ENCODE data around the gene CITED1. TPM values are rescaled to one million over a fixed set of nuclear protein-coding genes. Genes with fewer than 3 reads are reported as not detected.

The CITED1 gene
- total and polyA plus RNA-seq, 7 donors, result 0.19 to 2.3 (median 0.78) TPM; not detected in 3

DNA sequence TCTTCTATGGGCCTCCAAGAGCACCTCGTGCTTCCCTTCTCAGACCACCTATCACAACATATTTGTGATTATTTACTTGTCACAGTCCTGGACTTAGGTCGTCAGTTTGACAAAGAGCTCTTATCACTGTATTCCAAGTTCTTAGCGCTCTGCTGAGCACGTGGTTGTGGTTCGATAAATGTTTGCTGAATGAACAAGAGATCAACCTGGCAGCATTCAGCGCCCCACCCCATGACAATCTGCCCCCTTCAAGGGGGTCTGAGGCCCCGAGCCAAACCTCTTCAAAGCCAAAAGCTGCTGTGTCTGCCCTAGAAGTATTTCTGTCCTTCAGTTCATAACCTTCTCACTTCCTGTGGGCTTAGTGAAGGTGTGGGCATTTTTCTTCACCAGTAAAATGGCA, 43.6 kb downstream of the CITED1 start:
- Histone ChIP-seq H3K27me3 (ENCODE audit: insufficient read depth in 3 of 3, low read length in 2 of 3) (no peaks in the 10 kb centered on the region), H3K36me3 (ENCODE audit: insufficient read depth in 1 of 2, low read depth in 1 of 2) (no peaks in the 10 kb centered on the region), H3K27ac (no peak overlapping the region), H3K4me3 (no peak overlapping the region), H3K9me3 (no peaks in the 10 kb centered on the region), H3K4me1 (no peaks in the 10 kb centered on the region)
- WGBS, 3 donors, result 77 to 86% (median 80%) methylated on average over 7 of the region's 7 CpGs
- DNase-seq (no peak), ATAC-seq (no peak)
- TF ChIP-seq CTCF (IDR thresholded peaks at IDR 0.05), result no peak
- intact Hi-C loops (cut with DNase I), result no loop called here

DNA sequence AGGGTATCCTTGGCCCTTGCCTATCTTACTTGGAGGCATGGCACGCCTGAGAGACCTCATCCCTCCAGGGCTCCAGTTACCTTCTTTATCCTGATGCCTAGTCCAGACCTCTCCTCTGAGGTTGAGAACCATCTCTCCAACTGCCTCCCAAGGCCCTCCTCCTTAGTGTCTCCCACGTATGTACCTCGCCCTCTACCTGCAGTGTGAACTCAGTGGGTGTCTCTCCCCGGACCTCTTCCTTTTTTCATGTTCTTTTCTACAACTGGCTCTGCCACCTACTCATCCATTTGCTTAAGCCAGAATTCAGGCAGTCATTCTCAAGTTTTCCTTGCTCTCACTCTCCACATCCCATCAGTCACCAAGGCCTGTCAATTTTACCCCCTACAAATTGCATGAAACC, 45.3 kb downstream of the CITED1 start:
- H3K4me1 ChIP-seq, result no peaks in the 10 kb centered on the region
- no peaks in the 10 kb centered on the region for H3K9me3 ChIP-seq
- no peak overlapping the region for H3K4me3 ChIP-seq
- H3K27me3 ChIP-seq (ENCODE audit: insufficient read depth in 3 of 3, low read length in 2 of 3), result peaks cover 0 to 11% (median 0%) of the 10 kb centered on the region in 3 donors
- H3K27ac ChIP-seq, result no peak overlapping the region
- intact Hi-C loops (cut with DNase I), result no loop called here
- 97 to 98% (median 98%) methylated on average over 4 of the region's 4 CpGs for WGBS, 3 donors
- ATAC-seq (no peak), DNase-seq (no peak)
- no peak for TF ChIP-seq CTCF (IDR thresholded peaks at IDR 0.05)
- H3K36me3 ChIP-seq (ENCODE audit: insufficient read depth in 1 of 2, low read depth in 1 of 2), result no peaks in the 10 kb centered on the region

- H3K36me3 ChIP-seq (ENCODE audit: insufficient read depth in 1 of 2, low read depth in 1 of 2), result no peaks in the 10 kb centered on the region
- H3K9me3 ChIP-seq, result no peaks in the 10 kb centered on the region
- DNase-seq (no peak), ATAC-seq (no peak)
- 57 to 58% (median 57%) methylated on average over 5 to 7 of the region's 7 CpGs for WGBS, 3 donors
- TF ChIP-seq CTCF (IDR thresholded peaks at IDR 0.05), result no peak
- no peaks in the 10 kb centered on the region for H3K4me1 ChIP-seq
- H3K27ac ChIP-seq, result no peak overlapping the region
- peaks cover 0 to 27% (median 0%) of the 10 kb centered on the region in 3 donors for H3K27me3 ChIP-seq (ENCODE audit: insufficient read depth in 3 of 3, low read length in 2 of 3)
- H3K4me3 ChIP-seq, result no peak overlapping the region
- intact Hi-C loops (cut with DNase I), result no loop called here
Observed at GRCh38 chrX:72258174-72258573, 47.5 kb downstream of the CITED1 start.

- 77 to 85% (median 80%) methylated on average over 7 of the region's 7 CpGs for WGBS, 3 donors
- no peak for ATAC-seq
- peaks cover 0 to 41% (median 0%) of the 10 kb centered on the region in 3 donors for H3K27me3 ChIP-seq (ENCODE audit: insufficient read depth in 3 of 3, low read length in 2 of 3)
- no peaks in the 10 kb centered on the region for H3K36me3 ChIP-seq (ENCODE audit: insufficient read depth in 1 of 2, low read depth in 1 of 2)
- no peak overlapping the region for H3K27ac ChIP-seq
- H3K4me1 ChIP-seq, result no peaks in the 10 kb centered on the region
- DNase-seq, result no peak
- intact Hi-C loops (cut with DNase I), result no loop called here
- H3K4me3 ChIP-seq, result no peak overlapping the region
- TF ChIP-seq CTCF (IDR thresholded peaks at IDR 0.05), result no peak
- H3K9me3 ChIP-seq, result no peaks in the 10 kb centered on the region
Observed at GRCh38 chrX:72255864-72256263, 49.9 kb downstream of the CITED1 start.

DNA sequence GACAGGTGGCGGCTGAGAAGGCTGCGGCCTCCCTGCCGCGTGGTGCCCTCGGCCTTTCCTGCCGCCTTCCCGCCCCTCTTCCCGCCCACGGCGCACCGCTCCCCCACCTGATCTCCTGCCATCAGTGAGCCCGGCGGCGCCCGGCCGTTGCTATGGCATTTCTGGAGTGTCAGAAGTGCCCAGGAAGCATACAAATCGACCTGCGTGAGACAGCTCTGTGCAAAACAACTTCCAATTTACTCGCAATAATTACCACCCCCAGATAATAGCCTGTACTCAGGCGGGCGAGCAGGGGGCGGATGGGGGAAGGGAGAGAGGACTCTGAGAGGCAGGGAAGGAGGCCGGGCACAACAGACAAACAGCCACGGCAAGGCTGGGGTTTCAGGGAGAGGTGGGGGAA, 50.3 kb downstream of the CITED1 start:
- no peaks in the 10 kb centered on the region for H3K9me3 ChIP-seq
- no peaks in the 10 kb centered on the region for H3K36me3 ChIP-seq (ENCODE audit: insufficient read depth in 1 of 2, low read depth in 1 of 2)
- 20 to 42% (median 23%) methylated on average over 21 to 24 of the region's 24 CpGs for WGBS, 3 donors
- TF ChIP-seq CTCF (IDR thresholded peaks at IDR 0.05), result no peak
- DNase-seq (no peak), ATAC-seq (no peak)
- intact Hi-C loops (cut with DNase I), result no loop called here
- no peak overlapping the region for H3K27ac ChIP-seq
- H3K27me3 ChIP-seq (ENCODE audit: insufficient read depth in 3 of 3, low read length in 2 of 3), result peaks cover 0 to 41% (median 0%) of the 10 kb centered on the region in 3 donors
- H3K4me3 ChIP-seq, result no peak overlapping the region
- H3K4me1 ChIP-seq, result no peaks in the 10 kb centered on the region

Measured in psoas muscle (tissue), 8 donors.